HG03439 (cell line): Measurements from ENCODE around the gene FBXL17.

ENCODE experiments used
- ATAC-seq: cut with Tn5 transposase; IDR thresholded peaks from one replicate; pipeline ENCODE4 v1.9.1; 2021; ENCODE audit warnings: mild to moderate bottlenecking, moderate library complexity; ENCODE audit not compliant: unreplicated experiment

The FBXL17 gene

GRCh38 chr5:107926121-107926520 is 455.8 kb downstream of the FBXL17 start:
- no peak for ATAC-seq

GRCh38 chr5:107925200-107925599 is 456.7 kb downstream of the FBXL17 start:
- ATAC-seq, result no peak

GRCh38 chr5:107919969-107920368 is 461.9 kb downstream of the FBXL17 start:
- ATAC-seq, result peak; percentile 83

- peak; percentile 9 for ATAC-seq
These were observed 462.5 kb downstream of the FBXL17 start for GRCh38 chr5:107919361-107919760.

- no peak for ATAC-seq
These were observed 463.9 kb downstream of the FBXL17 start for GRCh38 chr5:107917983-107918382.

GRCh38 chr5:107916731-107917725 is 464.9 kb downstream of the FBXL17 start:
- no peak for ATAC-seq

- ATAC-seq, result no peak
These were observed 466.6 kb downstream of the FBXL17 start for GRCh38 chr5:107915176-107915812.

- no peak for ATAC-seq
These were observed 468.4 kb downstream of the FBXL17 start for GRCh38 chr5:107913494-107913893.

- no peak for ATAC-seq
These were observed 481.2 kb downstream of the FBXL17 start for GRCh38 chr5:107900721-107901120.

GRCh38 chr5:107894361-107894760 is 487.5 kb downstream of the FBXL17 start:
- no peak for ATAC-seq

GRCh38 chr5:107893642-107894041 is 488.3 kb downstream of the FBXL17 start:
- no peak for ATAC-seq

GRCh38 chr5:107889387-107889786 is 492.5 kb downstream of the FBXL17 start:
- no peak for ATAC-seq

- no peak for ATAC-seq
These were observed 493.4 kb downstream of the FBXL17 start for GRCh38 chr5:107888541-107888940.

GRCh38 chr5:107887166-107887943 is 494.5 kb downstream of the FBXL17 start:
- no peak for ATAC-seq

GRCh38 chr5:107885601-107886000 is 496.3 kb downstream of the FBXL17 start:
- no peak for ATAC-seq

- ATAC-seq, result no peak
These were observed 497.0 kb downstream of the FBXL17 start for GRCh38 chr5:107884871-107885270.

GRCh38 chr5:107878661-107879060 is 503.2 kb downstream of the FBXL17 start:
- ATAC-seq, result no peak

GRCh38 chr5:107876906-107877305 is 505.0 kb downstream of the FBXL17 start:
- no peak for ATAC-seq

- ATAC-seq, result no peak
These were observed 505.6 kb downstream of the FBXL17 start for GRCh38 chr5:107876261-107876660.

GRCh38 chr5:107875833-107876232 is 506.1 kb downstream of the FBXL17 start:
- no peak for ATAC-seq

- no peak for ATAC-seq
These were observed 507.1 kb downstream of the FBXL17 start for GRCh38 chr5:107874795-107875194.
